ENCODE measurements around the gene TMOD1.
"Not testable (repeated sequence)": the region's sequence is repeated elsewhere in the genome, so short reads cannot be mapped to it uniquely, and the experiment has no call there.

DNA sequence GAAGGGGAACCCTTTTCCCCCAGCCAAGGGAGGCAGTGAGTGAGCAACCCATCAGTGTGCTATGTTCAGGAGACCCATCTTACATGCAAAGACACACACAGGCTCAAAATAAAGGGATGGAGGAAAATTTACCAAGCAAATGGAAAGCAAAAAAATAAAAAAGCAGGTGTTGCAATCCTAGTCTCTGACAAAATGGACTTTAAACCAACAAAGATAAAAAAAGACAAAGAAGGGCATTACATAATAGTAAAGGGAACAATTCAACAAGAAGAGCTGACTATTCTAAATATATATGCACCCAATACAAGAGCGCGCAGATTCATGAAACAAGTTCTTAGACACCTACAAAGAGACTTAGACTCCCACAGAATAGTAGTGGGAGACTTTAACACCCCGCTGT is 47.9 kb upstream of the TMOD1 start:
- TF ChIP-seq, protein P1, sequence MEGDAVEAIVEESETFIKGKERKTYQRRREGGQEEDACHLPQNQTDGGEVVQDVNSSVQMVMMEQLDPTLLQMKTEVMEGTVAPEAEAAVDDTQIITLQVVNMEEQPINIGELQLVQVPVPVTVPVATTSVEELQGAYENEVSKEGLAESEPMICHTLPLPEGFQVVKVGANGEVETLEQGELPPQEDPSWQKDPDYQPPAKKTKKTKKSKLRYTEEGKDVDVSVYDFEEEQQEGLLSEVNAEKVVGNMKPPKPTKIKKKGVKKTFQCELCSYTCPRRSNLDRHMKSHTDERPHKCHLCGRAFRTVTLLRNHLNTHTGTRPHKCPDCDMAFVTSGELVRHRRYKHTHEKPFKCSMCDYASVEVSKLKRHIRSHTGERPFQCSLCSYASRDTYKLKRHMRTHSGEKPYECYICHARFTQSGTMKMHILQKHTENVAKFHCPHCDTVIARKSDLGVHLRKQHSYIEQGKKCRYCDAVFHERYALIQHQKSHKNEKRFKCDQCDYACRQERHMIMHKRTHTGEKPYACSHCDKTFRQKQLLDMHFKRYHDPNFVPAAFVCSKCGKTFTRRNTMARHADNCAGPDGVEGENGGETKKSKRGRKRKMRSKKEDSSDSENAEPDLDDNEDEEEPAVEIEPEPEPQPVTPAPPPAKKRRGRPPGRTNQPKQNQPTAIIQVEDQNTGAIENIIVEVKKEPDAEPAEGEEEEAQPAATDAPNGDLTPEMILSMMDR (IDR thresholded peaks at IDR 0.05 in 4 of 5, conservative IDR thresholded peaks at IDR 0.05 in 1 of 5) = not testable (repeated sequence)
- TF ChIP-seq POLR2A (IDR thresholded peaks at IDR 0.05) = not testable (repeated sequence)

All from gastrocnemius medialis (tissue), 4 donors.